ENCODE data around the gene TCF19. TPM values are rescaled to one million over a fixed set of nuclear protein-coding genes. Genes with fewer than 3 reads are reported as not detected.

TCF19 gene
- total and polyA plus RNA-seq, 2 experiments from 2014 or later: 8.3 to 11.1 TPM

GRCh38 chr6:31125586-31126363, 32.6 kb upstream of the TCF19 start (continued):
- no peak for TF ChIP-seq REST (IDR thresholded peaks at IDR 0.05; ENCODE audit: unreplicated experiment)
- TF ChIP-seq STAT1 (IDR thresholded peaks at IDR 0.05; ENCODE audit: unreplicated experiment): no peak
- no peak for TF ChIP-seq CREB1 (CRISPR knock-in tag; IDR thresholded peaks at IDR 0.05; ENCODE audit: low read depth)
- TF ChIP-seq NANOG (IDR thresholded peaks at IDR 0.05; ENCODE audit: borderline replicate concordance): no peak

GRCh38 chr6:31126396-31127175, 31.8 kb upstream of the TCF19 start:
- H3K4me3 ChIP-seq: no peak overlapping the region
- TF ChIP-seq EZH2phosphoT487 (IDR thresholded peaks at IDR 0.05; ENCODE audit: unreplicated experiment): no peak
- TF ChIP-seq REST (IDR thresholded peaks at IDR 0.05; ENCODE audit: unreplicated experiment): no peak
- TF ChIP-seq STAT1 (IDR thresholded peaks at IDR 0.05; ENCODE audit: unreplicated experiment): no peak
- no peak for TF ChIP-seq EZH2 (IDR thresholded peaks at IDR 0.05; ENCODE audit: low read depth, unreplicated experiment)
- no peak for TF ChIP-seq ETS1 (IDR thresholded peaks at IDR 0.05)
- no peak for TF ChIP-seq CTCF (conservative IDR thresholded peaks at IDR 0.05; ENCODE audit: low read depth in 2 of 2)
- no peak for TF ChIP-seq NANOG (IDR thresholded peaks at IDR 0.05; ENCODE audit: borderline replicate concordance)
- 0 out of 2 replicates have a peak, but pooled peaks cover 4% of the 10 kb centered on the region for H3K4me1 ChIP-seq (ENCODE audit: insufficient read depth)
- peaks cover 25% of the 10 kb centered on the region for H3K4me1 Mint-ChIP-seq
- H3K9me2 ChIP-seq (ENCODE audit: insufficient read depth): no peaks in the 10 kb centered on the region
- H3K79me2 ChIP-seq (replicated peaks; ENCODE audit: insufficient read depth): no peaks in the 10 kb centered on the region
- H2AFZ ChIP-seq: peak overlapping the region; percentile 56; the same call in 1 of the 2 replicates
- H4K20me1 ChIP-seq (replicated peaks; ENCODE audit: insufficient read depth): no peaks in the 10 kb centered on the region
- H3K27me3 ChIP-seq (ENCODE audit: insufficient read depth): no peaks in the 10 kb centered on the region
- no peak overlapping the region for H3K4me2 ChIP-seq
- H3K27ac Mint-ChIP-seq: no peak overlapping the region
- ATAC-seq (peak; percentile 25), DNase-seq (ENCODE audit: low spot score) (no peak)
- no peaks in the 10 kb centered on the region for H3K36me3 ChIP-seq (ENCODE audit: insufficient read depth)
- H3K27ac ChIP-seq (ENCODE audit: low read depth): no peak overlapping the region
- H3K4me3 Mint-ChIP-seq: no peak overlapping the region
- H3F3A ChIP-seq (replicated peaks; ENCODE audit: low read depth): 0 out of 2 replicates have a peak, but pooled peaks cover 4% of the 10 kb centered on the region
- peaks cover 12% of the 10 kb centered on the region for H3K27me3 Mint-ChIP-seq (ENCODE audit: insufficient read depth, low read depth, poor library complexity)
- no peaks in the 10 kb centered on the region; the same call in 1 of the 3 replicates for H3K9me3 Mint-ChIP-seq
- no peaks in the 10 kb centered on the region for H3K36me3 Mint-ChIP-seq (ENCODE audit: low read depth)

Measured in GM23338 (cell line).